Endothelial cell of umbilical vein (primary cell): ENCODE results near the gene FLRT2.

Experiments
- CTCF ChIP-seq, 2 donors: IDR thresholded peaks; 1 replicate in 1 of 2; 2 replicates in 1 of 2; pipeline ENCODE4 v1.5.1; 2011; ENCODE audit warnings: low read length in 2 of 2, mild to moderate bottlenecking in 2 of 2, moderate library complexity in 2 of 2, control low read depth in 1 of 2, inconsistent platforms in 1 of 2, low read depth in 1 of 2; ENCODE audit not compliant: insufficient read depth in 1 of 2; ENCODE audit errors: extremely low read depth in 1 of 2
- FOS ChIP-seq: IDR thresholded peaks from 2 replicates; pipeline ENCODE4 v1.6.1; 2011; ENCODE audit warnings: mild to moderate bottlenecking, low read length, moderate library complexity, borderline replicate concordance; ENCODE audit not compliant: insufficient read depth

GRCh38 chr14:85578930-85579329, 49.0 kb downstream of the FLRT2 start:
- no peak for TF ChIP-seq CTCF (IDR thresholded peaks at IDR 0.05; ENCODE audit: extremely low read depth in 1 of 2, insufficient read depth in 1 of 2, low read depth in 1 of 2, low read length in 2 of 2)
- no peak for TF ChIP-seq FOS
